Stimulated activated CD8-positive, alpha-beta memory T cell treated with anti-CD3 and anti-CD28 coated beads, Interleukin-2, amount 100 ng/mL, for 1 hour (primary cell): Measurements from ENCODE around the gene HPCAL1.

Experiments used
- DNase-seq, 2 donors: peaks; one replicate each; pipeline ENCODE4 v3.0.0-alpha.2; 2020; ENCODE audit warnings: low read depth in 2 of 2

HPCAL1 gene

GRCh38 chr2:10337449-10338269 lies 35.0 kb downstream of the HPCAL1 start:
- no peak for DNase-seq

- no peak for DNase-seq
Observed at GRCh38 chr2:10338270-10339188, 35.8 kb downstream of the HPCAL1 start.

- no peak for DNase-seq
Observed at GRCh38 chr2:10339647-10340592, 37.2 kb downstream of the HPCAL1 start.

- DNase-seq, result no peak
Observed at GRCh38 chr2:10340593-10340975, 37.9 kb downstream of the HPCAL1 start.

- no peak for DNase-seq
Observed at GRCh38 chr2:10341193-10341592, 38.5 kb downstream of the HPCAL1 start.

- no peak for DNase-seq
Observed at GRCh38 chr2:10342245-10342951, 39.7 kb downstream of the HPCAL1 start.

- no peak for DNase-seq
Observed at GRCh38 chr2:10343191-10343590, 40.5 kb downstream of the HPCAL1 start.

- no peak for DNase-seq
Observed at GRCh38 chr2:10343658-10344057, 41.0 kb downstream of the HPCAL1 start.

- DNase-seq, result no peak
Observed at GRCh38 chr2:10344105-10345066, 41.7 kb downstream of the HPCAL1 start.

- DNase-seq, result no peak
Observed at GRCh38 chr2:10345126-10345525, 42.4 kb downstream of the HPCAL1 start.

GRCh38 chr2:10345813-10346212 lies 43.1 kb downstream of the HPCAL1 start:
- DNase-seq, result no peak

- DNase-seq, result no peak
Observed at GRCh38 chr2:10346929-10347561, 44.3 kb downstream of the HPCAL1 start.

- DNase-seq, result no peak
Observed at GRCh38 chr2:10347562-10347948, 44.9 kb downstream of the HPCAL1 start.

- DNase-seq, result no peak
Observed at GRCh38 chr2:10348891-10349290, 46.2 kb downstream of the HPCAL1 start.

GRCh38 chr2:10350761-10351160 lies 48.1 kb downstream of the HPCAL1 start:
- no peak for DNase-seq

GRCh38 chr2:10352361-10352760 lies 49.7 kb downstream of the HPCAL1 start:
- no peak for DNase-seq

GRCh38 chr2:10352972-10353371 lies 50.3 kb downstream of the HPCAL1 start:
- no peak for DNase-seq

- no peak for DNase-seq
Observed at GRCh38 chr2:10353931-10354330, 51.2 kb downstream of the HPCAL1 start.

- no peak for DNase-seq
Observed at GRCh38 chr2:10354399-10354798, 51.7 kb downstream of the HPCAL1 start.
